IMR-90 (cell line): ENCODE data around the gene FBN3.

Source experiments
- CTCF ChIP-seq: conservative IDR thresholded peaks from 2 replicates; pipeline ENCODE4 v1.5.1; 2012; ENCODE audit warnings: mild to moderate bottlenecking, low read depth, low read length, improper control_type of control experiment
- POLR2A ChIP-seq: IDR thresholded peaks from 2 replicates; pipeline ENCODE4 v1.6.1; 2012; ENCODE audit warnings: mild to moderate bottlenecking, low read depth, low read length

- TF ChIP-seq POLR2A (no peak), CTCF (no peak)
Observed at GRCh38 chr19:8135946-8136618, 13.3 kb downstream of the FBN3 start.
